HG02571 (cell line): Measurements from ENCODE around the gene BRD7.

Experiments used
- ATAC-seq: cut with Tn5 transposase; IDR thresholded peaks from one replicate; pipeline ENCODE4 v1.9.1; 2021; ENCODE audit warnings: mild to moderate bottlenecking, moderate library complexity; ENCODE audit not compliant: unreplicated experiment

Gene BRD7

DNA sequence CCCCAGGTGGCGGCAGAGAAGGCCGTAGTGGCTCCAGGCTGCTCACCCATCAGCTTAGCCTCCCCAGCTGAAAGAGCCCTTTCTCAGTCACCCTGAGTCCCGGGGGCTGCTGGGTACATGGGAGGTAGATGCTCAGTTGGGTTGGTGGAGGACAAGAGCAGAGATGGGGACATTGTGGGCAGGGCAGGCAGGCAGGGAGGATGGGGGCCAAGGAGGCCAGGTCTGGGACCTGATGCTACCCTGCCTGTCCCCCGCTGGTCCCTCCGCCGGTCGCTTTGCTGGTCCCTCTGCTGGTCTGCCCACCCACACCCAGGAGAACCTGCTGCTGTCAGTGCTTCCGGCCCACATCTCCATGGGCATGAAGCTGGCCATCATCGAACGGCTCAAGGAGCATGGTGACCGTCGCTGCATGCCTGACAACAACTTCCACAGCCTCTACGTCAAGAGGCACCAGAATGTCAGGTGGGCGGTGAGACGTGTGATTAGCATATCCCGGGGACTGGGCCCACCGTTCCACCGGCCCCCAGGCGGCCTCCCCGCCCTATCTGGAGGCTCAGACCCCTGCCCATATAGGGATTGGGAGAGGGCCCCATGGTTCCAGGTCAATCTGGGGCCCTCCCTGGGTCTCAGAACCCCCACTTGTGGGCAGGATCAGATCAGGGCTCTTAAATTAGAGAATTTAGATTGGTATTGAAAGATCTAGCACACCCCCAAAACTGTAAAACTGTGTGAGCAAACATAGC lies 75.6 kb downstream of the BRD7 start:
- no peak for ATAC-seq

GRCh38 chr16:50292566-50292948 lies 76.2 kb downstream of the BRD7 start:
- no peak for ATAC-seq

DNA sequence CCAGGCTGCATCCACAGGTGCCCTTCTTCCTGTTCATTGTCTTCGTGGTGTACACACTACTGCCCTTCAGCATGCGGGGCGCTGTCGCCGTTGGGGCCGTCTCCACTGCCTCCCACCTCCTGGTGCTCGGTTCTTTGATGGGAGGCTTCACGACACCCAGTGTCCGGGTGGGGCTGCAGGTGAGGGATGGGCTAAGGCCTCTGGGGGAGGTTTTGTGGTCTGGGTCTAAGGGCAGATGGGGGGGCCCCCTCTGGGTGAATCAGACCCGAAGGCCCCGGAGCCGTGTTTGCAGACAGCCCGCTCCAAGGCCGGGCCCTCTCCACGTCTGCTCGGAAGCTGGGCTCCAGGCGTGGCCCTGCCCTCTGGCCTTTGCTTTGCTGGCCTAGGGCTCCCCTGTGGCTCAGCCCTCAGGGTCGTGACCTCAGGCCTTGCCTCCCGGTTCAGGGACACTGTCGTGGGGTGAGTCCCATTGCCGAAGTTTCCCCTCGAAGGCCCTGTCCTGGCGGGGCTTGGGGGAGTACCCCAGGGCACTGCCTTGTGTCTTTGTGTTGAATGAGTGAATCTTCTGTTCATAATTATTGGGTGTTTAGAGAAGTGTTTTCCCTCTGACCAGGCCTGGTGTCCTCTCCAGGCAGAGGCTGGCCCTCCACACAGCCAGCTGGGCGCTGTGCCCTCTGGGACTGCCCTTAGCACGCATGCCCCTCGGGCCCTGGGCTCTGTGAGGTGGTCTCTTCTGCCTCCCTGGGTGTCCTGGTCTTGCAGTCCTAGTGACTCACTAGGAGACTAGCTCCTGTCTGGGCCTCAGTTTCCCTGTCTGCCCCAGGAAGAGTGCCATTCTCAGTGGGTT lies 76.8 kb downstream of the BRD7 start:
- ATAC-seq, result no peak

DNA sequence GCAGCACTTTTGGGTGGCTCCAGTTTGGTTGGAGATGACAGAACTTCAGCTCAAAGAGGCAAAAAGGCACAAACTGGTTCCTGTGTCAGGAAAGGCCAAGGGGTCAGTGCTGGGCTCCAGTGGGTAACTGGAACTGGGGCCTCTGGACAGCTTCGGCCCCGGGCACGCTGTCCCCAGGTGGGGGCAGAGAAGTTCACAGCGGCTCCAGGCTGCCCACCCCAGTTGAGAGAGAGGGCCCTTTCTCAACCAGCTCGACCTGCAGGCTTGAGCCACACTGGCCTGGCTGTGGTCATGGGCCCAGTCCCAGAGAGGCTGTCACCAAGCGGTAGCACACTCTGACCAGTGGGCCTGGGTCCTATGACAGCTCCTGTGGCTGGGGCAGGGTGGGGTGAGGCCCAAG lies 77.9 kb downstream of the BRD7 start:
- no peak for ATAC-seq

DNA sequence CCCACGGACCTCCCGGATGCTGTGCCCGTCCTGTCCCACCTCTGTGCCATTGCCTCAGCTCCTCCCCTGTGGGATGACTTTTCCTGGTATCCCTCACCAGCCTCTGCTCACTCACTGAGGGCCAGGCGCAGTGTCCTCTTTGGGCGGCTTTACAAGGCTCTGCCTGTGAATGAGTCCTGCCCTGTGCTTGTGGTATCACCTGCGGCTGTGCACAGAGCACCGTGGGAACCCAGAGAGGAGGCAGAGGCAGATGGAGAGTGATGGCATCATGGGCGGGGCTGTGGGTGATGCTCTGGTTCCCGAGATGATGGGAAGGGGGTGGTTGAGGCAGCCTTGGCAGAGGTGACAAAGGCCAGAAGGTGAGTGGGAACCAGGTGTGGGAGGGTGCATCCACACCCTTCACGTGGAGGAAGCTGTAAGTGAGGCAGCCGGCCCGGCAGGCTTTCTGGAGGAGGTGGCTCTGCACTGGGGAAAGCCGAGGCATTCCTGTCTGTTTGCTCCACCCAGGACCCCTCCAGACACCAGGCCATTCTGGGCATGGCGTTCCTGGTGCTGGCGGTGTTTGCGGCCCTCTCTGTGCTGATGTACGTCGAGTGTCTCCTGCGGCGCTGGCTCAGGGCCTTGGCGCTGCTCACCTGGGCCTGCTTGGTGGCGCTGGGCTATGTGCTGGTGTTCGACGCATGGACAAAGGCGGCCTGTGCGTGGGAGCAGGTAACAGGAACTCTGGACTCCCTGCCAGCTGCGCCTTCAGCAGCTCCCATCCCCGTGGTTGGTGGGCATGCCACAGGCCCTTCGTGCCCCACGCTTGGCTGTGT lies 78.6 kb downstream of the BRD7 start:
- no peak for ATAC-seq

GRCh38 chr16:50288920-50289319 lies 79.9 kb downstream of the BRD7 start:
- no peak for ATAC-seq

GRCh38 chr16:50288026-50288425 lies 80.8 kb downstream of the BRD7 start:
- no peak for ATAC-seq

DNA sequence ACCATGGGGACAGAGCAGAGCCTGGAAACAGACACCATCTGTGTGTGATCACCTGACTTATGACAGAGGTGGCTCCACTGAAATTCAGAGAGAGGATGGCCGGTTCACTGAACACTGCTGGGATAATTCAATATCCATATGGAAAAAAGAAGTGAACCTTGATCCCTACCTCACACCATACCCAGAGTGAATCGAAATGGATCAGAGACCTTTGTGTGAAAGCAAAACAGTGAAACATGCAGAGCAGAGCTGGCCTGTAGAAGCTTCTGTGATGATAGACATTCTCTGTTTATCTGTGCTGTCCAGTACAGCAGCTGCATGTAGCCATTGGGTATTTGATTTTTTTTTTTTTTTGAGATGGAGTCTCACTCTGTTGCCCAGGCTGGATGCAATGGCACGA lies 82.1 kb downstream of the BRD7 start:
- no peak for ATAC-seq

- ATAC-seq, result no peak
Measured at GRCh38 chr16:50285406-50286003, 83.3 kb downstream of the BRD7 start.

DNA sequence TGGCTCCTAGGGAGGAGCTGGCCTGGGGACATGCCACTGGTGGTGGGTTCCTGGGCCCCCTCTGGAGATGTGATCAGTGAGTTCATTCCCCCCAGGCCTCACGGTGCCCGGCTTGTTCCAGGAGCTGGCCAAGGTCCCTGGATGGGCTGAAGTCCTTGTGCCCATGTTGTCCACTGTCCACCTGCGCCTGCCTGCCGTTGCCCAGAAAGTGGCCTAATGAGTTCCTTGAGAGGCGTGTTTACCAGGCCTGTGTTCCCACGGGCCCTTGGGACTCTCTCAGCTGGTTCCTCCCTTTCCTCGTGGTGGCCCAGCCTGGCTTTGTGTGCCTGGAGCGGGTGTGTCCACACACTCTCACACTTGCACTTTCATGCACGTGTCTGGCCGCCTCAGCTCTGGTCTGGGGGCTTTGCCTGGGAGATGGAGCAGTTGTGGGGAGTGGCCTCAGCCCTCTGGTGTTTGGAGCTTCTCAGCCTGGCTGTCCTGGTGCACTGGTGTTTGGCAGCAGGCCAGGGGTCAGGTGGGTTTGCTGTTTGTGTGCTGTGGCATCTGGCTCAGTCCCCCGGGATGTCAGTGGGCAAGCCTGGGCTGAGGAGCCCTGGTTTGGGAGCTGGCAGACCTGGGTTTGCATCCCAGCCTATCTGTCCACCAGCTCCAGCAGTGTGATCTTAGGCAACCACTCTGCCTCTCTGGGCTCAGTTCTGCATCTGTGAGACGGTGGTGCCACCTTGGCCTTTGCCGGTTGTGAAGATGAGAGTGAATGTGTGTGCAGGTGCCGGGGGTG lies 84.5 kb downstream of the BRD7 start:
- no peak for ATAC-seq

GRCh38 chr16:50282955-50283631 lies 85.7 kb downstream of the BRD7 start:
- no peak for ATAC-seq

DNA sequence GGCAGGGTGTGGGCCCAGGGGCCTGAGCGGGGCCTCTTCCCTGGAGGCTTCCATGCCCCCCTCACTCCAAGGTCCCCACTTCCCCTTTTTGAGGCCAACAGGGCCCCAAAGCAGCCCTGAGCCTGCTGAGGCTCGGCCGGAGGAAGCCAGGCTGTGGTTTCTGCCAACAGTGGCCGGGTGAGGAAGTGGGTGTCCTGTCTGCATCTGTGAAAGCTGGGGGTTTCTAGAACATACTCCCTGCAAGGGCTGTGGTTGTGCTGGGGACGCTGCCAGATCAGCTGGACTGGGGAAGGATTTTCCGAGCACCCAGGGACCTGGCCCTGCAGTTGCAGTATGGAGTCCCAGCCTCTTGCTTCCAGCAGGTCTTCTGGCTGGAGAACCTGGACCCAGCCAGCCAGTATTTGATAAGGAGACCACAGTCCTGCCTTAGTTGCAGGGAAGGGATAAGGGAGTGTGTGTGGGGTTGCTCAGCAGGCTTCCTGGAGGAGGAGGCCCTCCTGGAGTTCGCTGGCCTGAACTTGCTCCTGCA lies 86.7 kb downstream of the BRD7 start:
- ATAC-seq, result peak; percentile 91

- ATAC-seq, result no peak
Measured at GRCh38 chr16:50281391-50282009, 87.3 kb downstream of the BRD7 start.

GRCh38 chr16:50280932-50281331 lies 87.9 kb downstream of the BRD7 start:
- no peak for ATAC-seq

DNA sequence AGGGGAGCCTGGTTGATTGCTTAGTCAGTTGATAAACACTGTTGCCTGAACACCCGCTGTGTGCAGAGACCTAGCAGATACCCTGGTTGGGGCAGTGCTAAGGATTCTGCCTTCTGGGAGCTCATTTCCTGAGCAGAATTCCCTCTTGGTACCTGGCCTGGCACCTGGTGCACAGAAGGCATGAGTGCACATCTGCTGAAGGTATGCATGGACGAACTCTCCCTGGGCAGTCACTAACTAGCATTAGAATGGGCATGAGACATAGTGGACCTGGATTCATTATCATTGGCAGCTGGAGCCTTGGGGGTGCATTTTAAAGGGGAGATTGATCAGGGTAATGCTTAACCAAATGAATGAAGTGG lies 89.3 kb downstream of the BRD7 start:
- no peak for ATAC-seq

DNA sequence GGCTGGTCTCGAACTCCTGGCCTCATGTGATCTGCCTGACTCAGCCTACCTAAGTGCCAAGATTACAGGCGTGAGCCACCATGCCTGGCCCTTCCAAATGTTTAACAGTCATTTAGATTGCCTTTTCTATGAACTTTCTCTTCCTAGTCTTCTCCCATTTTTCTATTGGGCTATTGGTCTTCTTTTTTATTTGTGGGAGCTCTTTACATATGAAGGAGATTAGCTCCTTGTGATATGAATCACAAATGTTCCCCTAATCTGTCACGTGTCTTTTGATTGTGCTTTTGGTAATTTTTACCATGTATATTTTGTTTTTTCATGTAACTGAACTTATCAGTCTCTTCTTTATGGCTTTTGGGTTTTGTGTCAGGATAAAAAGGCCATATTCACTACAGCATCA lies 90.5 kb downstream of the BRD7 start:
- ATAC-seq, result no peak

DNA sequence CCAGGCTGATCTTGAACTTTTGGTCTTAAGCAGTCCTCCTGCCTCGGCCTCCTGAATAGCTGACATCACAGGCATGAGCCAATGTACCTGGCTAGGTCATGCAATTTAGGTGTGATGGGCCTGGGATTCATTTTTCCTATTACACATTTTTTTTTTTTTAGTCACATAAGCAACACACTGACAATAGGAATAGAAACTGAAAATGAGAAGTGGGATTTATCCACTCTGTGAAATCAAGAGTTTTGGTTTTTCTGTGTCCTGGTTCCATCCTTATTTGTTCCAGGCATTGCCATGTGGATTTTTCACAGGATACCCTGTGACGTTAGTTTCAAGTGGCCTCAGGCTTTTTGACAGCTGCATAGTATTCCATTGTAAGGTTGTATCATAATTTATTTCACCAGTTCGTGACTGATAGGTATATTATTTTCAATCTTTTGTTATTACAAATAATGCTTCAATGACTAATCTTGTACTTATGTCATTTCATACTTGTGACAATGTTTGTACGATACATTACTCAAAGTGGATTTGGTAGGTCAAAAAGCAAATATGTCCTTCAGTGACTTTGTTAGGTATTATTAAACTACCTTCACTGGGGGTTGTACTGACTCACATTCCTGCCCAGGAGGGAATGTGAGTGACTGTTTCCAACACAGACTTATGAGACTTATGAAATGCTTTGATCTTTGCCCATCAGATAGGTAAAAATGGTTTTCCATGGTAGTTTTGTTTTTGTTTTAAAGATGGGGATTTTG lies 91.8 kb downstream of the BRD7 start:
- no peak for ATAC-seq

GRCh38 chr16:50276326-50276640 lies 92.5 kb downstream of the BRD7 start:
- no peak for ATAC-seq
